Immature natural killer cell (primary cell): ENCODE results near the gene EIF4H. TPM values are rescaled to one million over a fixed set of nuclear protein-coding genes. Genes with fewer than 3 reads are reported as not detected.

Experiments
- DNase-seq, 3 donors: peaks; one replicate each; pipeline ENCODE4 v3.0.0; 2022; ENCODE audit warnings: mixed read lengths in 1 of 3
- H3K27ac Mint-ChIP-seq, 6 donors: one replicate each; pipeline ENCODE4 v1.8.0; 2020; ENCODE audit warnings: mixed read lengths in 6 of 6, mild to moderate bottlenecking in 5 of 6, inconsistent platforms in 4 of 6, moderate library complexity in 3 of 6
- H3K27me3 Mint-ChIP-seq, 3 donors: one replicate each; pipeline ENCODE4 v1.8.0; 2020 to 2021; ENCODE audit warnings: low read depth in 3 of 3, mild to moderate bottlenecking in 3 of 3, mixed read lengths in 3 of 3, moderate library complexity in 3 of 3, inconsistent platforms in 1 of 3
- H3K36me3 Mint-ChIP-seq, 3 donors: one replicate each; pipeline ENCODE4 v1.8.0; 2020; ENCODE audit warnings: mixed read lengths in 3 of 3, inconsistent platforms in 2 of 3, mild to moderate bottlenecking in 2 of 3
- H3K4me1 Mint-ChIP-seq, 2 donors: one replicate each; pipeline ENCODE4 v1.8.0; 2020; ENCODE audit warnings: inconsistent platforms in 2 of 2, mild to moderate bottlenecking in 2 of 2, mixed read lengths in 2 of 2, moderate library complexity in 1 of 2
- H3K4me3 Mint-ChIP-seq, 5 donors: one replicate each; pipeline ENCODE4 v1.8.0; 2020; ENCODE audit warnings: mild to moderate bottlenecking in 5 of 5, mixed read lengths in 5 of 5, inconsistent platforms in 3 of 5, moderate library complexity in 3 of 5
- H3K9me3 Mint-ChIP-seq, 6 donors: one replicate each; pipeline ENCODE4 v1.8.0; 2020; ENCODE audit warnings: mild to moderate bottlenecking in 6 of 6, mixed read lengths in 6 of 6, inconsistent platforms in 4 of 6, moderate library complexity in 3 of 6
- polyA plus RNA-seq, 3 donors: library from polyadenylated mRNA; unstranded; fragments of 300-500 nt; fragmentation: Illumina TruSeq; gene quantifications; one replicate each; pipeline ENCODE4 v1.2.3, GENCODE V29; 2021

The EIF4H gene
- polyA plus RNA-seq, 3 donors from 2014 or later, result 177 to 278 (median 246) TPM

DNA sequence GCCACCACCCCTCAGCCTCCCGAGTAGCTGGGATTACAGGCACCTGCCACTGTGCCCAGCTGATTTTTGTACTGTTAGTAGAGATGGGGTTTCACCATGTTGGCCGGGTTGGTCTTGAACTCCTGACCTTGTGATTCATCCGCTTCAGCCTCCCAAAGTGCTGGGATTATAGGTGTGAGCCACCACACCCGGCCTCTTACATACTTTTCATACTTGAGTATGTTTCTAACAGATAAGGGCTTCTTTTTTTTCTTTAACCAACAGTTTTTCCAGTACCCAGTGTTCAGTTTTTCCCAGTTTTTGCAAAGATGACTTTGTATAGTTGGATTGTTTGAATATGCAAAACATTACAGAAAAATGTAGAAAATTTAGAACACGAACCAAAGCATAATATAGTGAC is 7.7 kb downstream of the EIF4H start:
- H3K36me3 Mint-ChIP-seq, result peaks cover 0 to 5% (median 0%) of the 10 kb centered on the region in 3 donors
- DNase-seq, result no peak
- H3K27me3 Mint-ChIP-seq, result peaks cover 2 to 7% (median 7%) of the 10 kb centered on the region in 3 donors
- H3K9me3 Mint-ChIP-seq, result no peaks in the 10 kb centered on the region
- peaks cover 86 to 100% of the 10 kb centered on the region in 2 donors for H3K4me1 Mint-ChIP-seq
- peak overlapping the region in 1 of 5 donors; percentile 13 for H3K4me3 Mint-ChIP-seq
- H3K27ac Mint-ChIP-seq, result peak overlapping the region in 1 of 6 donors; percentile 45

GRCh38 chr7:74182453-74183090 is 8.4 kb downstream of the EIF4H start:
- H3K27me3 Mint-ChIP-seq, result peaks cover 4 to 7% (median 7%) of the 10 kb centered on the region in 3 donors
- DNase-seq, result no peak
- peak overlapping the region; percentile 19 to 71 (median 53) for H3K27ac Mint-ChIP-seq
- no peaks in the 10 kb centered on the region for H3K9me3 Mint-ChIP-seq
- peak overlapping the region in 3 of 5 donors; percentile 42 to 58 (median 48) for H3K4me3 Mint-ChIP-seq
- peaks cover 0 to 8% (median 3%) of the 10 kb centered on the region in 3 donors for H3K36me3 Mint-ChIP-seq
- peaks cover 89 to 100% of the 10 kb centered on the region in 2 donors for H3K4me1 Mint-ChIP-seq

GRCh38 chr7:74183142-74183541 is 9.0 kb downstream of the EIF4H start:
- Mint-ChIP-seq H3K4me3 (peak overlapping the region in 2 of 5 donors; percentile 15 to 48), H3K27ac (peak overlapping the region in 5 of 6 donors; percentile 50 to 81 (median 71)), H3K9me3 (no peaks in the 10 kb centered on the region), H3K36me3 (peaks cover 0 to 14% (median 8%) of the 10 kb centered on the region in 3 donors), H3K27me3 (peaks cover 2 to 7% (median 7%) of the 10 kb centered on the region in 3 donors), H3K4me1 (peaks cover 89 to 100% of the 10 kb centered on the region in 2 donors)
- no peak for DNase-seq

GRCh38 chr7:74183653-74184450 is 9.7 kb downstream of the EIF4H start:
- Mint-ChIP-seq H3K27ac (peak overlapping the region; percentile 50 to 82 (median 76)), H3K36me3 (peaks cover 0 to 19% (median 9%) of the 10 kb centered on the region in 3 donors), H3K4me1 (peaks cover 87 to 100% of the 10 kb centered on the region in 2 donors), H3K4me3 (peak overlapping the region; percentile 2 to 65 (median 15)), H3K27me3 (peaks cover 2 to 9% (median 7%) of the 10 kb centered on the region in 3 donors), H3K9me3 (no peaks in the 10 kb centered on the region)
- DNase-seq, result peak in 1 of 3 donors; percentile 15

- DNase-seq, result no peak
- peaks cover 80 to 97% of the 10 kb centered on the region in 2 donors for H3K4me1 Mint-ChIP-seq
- peaks cover 2 to 8% (median 7%) of the 10 kb centered on the region in 3 donors for H3K27me3 Mint-ChIP-seq
- H3K27ac Mint-ChIP-seq, result peak overlapping the region in 3 of 6 donors; percentile 41 to 71 (median 61)
- peak overlapping the region in 2 of 5 donors; percentile 26 to 53 for H3K4me3 Mint-ChIP-seq
- H3K36me3 Mint-ChIP-seq, result peaks cover 0 to 28% (median 14%) of the 10 kb centered on the region in 3 donors
- no peaks in the 10 kb centered on the region for H3K9me3 Mint-ChIP-seq
These were observed 10.9 kb downstream of the EIF4H start for GRCh38 chr7:74185016-74185415.

- H3K27me3 Mint-ChIP-seq, result peaks cover 2 to 8% (median 7%) of the 10 kb centered on the region in 3 donors
- H3K4me1 Mint-ChIP-seq, result peaks cover 75 to 91% of the 10 kb centered on the region in 2 donors
- H3K9me3 Mint-ChIP-seq, result no peaks in the 10 kb centered on the region
- DNase-seq, result no peak
- H3K36me3 Mint-ChIP-seq, result peaks cover 0 to 34% (median 14%) of the 10 kb centered on the region in 3 donors
- H3K27ac Mint-ChIP-seq, result peak overlapping the region; percentile 23 to 78 (median 65)
- peak overlapping the region; percentile 21 to 69 (median 54) for H3K4me3 Mint-ChIP-seq
These were observed 11.5 kb downstream of the EIF4H start for GRCh38 chr7:74185636-74186035.

GRCh38 chr7:74187915-74188675 is 13.9 kb downstream of the EIF4H start:
- Mint-ChIP-seq H3K27me3 (peaks cover 2 to 8% (median 7%) of the 10 kb centered on the region in 3 donors), H3K27ac (peak overlapping the region in 5 of 6 donors; percentile 44 to 71 (median 62)), H3K9me3 (no peaks in the 10 kb centered on the region), H3K36me3 (peaks cover 6 to 47% (median 18%) of the 10 kb centered on the region in 3 donors), H3K4me3 (no peak overlapping the region), H3K4me1 (peaks cover 52 to 70% of the 10 kb centered on the region in 2 donors)
- no peak for DNase-seq

GRCh38 chr7:74190259-74190658 is 16.1 kb downstream of the EIF4H start:
- Mint-ChIP-seq H3K4me1 (peaks cover 46 to 70% of the 10 kb centered on the region in 2 donors), H3K27me3 (peaks cover 6 to 18% (median 10%) of the 10 kb centered on the region in 3 donors), H3K27ac (no peak overlapping the region), H3K9me3 (no peaks in the 10 kb centered on the region), H3K4me3 (no peak overlapping the region), H3K36me3 (peaks cover 6 to 51% (median 18%) of the 10 kb centered on the region in 3 donors)
- DNase-seq, result no peak

- Mint-ChIP-seq H3K27me3 (peaks cover 6 to 18% (median 12%) of the 10 kb centered on the region in 3 donors), H3K9me3 (no peaks in the 10 kb centered on the region), H3K36me3 (peaks cover 6 to 51% (median 18%) of the 10 kb centered on the region in 3 donors), H3K4me1 (peaks cover 46 to 70% of the 10 kb centered on the region in 2 donors), H3K27ac (no peak overlapping the region), H3K4me3 (no peak overlapping the region)
- DNase-seq, result no peak
These were observed 17.1 kb downstream of the EIF4H start for GRCh38 chr7:74191231-74191630.

DNA sequence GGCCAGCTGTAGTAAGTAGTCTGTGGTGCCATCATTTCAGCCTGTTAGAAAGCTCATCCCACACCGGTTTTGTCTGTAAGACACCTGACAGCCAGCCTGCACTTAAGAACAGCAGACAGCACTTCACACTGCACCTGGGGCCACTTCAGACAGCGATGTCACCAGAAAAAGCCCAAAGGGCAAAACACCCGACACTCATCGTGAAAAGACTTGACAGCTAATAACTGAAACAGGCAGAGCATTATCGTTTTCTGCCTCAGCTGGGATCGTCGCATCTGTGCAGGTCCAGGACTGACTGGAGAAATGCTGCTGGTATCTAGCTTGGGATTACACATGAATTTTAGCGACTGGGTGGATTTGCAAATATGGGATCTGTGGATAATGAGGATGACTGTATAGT is 18.9 kb downstream of the EIF4H start:
- DNase-seq, result no peak
- H3K36me3 Mint-ChIP-seq, result peaks cover 6 to 49% (median 16%) of the 10 kb centered on the region in 3 donors
- peak overlapping the region in 5 of 6 donors; percentile 6 to 90 (median 42) for H3K27ac Mint-ChIP-seq
- no peak overlapping the region for H3K4me3 Mint-ChIP-seq
- H3K27me3 Mint-ChIP-seq, result peaks cover 3 to 17% (median 16%) of the 10 kb centered on the region in 3 donors
- no peaks in the 10 kb centered on the region for H3K9me3 Mint-ChIP-seq
- H3K4me1 Mint-ChIP-seq, result peaks cover 41 to 68% of the 10 kb centered on the region in 2 donors

DNA sequence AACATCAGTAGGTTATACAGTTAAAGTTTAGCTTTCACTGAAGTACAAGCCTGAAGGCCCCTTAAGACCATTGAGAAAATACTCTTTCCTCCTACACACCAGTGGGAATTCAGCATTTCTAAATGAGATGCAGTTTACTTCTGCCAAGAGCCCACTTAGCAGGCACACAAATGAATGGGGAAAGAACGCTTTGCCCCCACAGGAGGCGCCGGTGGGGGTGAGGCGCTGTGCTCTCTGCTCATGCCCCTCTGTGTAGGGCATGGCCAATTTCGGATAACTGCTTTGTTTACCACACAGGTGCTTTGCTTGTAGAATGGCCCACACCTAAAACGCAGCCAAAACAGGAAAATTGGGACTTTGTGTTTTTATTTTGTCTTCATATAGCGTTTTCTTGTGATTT is 19.8 kb downstream of the EIF4H start:
- Mint-ChIP-seq H3K9me3 (no peaks in the 10 kb centered on the region), H3K4me3 (no peak overlapping the region), H3K36me3 (peaks cover 6 to 40% (median 13%) of the 10 kb centered on the region in 3 donors)

DNA sequence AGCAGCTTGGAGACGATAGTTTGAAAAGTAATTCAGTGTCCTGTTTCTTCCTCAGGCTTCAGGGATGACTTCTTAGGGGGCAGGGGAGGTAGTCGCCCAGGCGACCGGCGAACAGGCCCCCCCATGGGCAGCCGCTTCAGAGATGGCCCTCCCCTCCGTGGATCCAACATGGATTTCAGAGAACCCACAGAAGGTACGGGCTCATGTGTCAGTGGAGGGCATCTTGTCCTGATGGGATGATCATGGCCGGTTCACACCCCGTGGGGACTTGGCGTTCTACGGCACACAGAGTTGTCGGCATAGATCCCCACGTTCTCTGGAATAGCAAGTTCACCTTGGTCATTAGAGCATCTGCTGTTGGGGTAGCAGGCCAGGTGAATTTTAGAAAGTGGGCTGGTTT is 20.5 kb downstream of the EIF4H start:
- Mint-ChIP-seq H3K4me1 (peaks cover 37 to 58% of the 10 kb centered on the region in 2 donors), H3K36me3 (peaks cover 6 to 33% (median 9%) of the 10 kb centered on the region in 3 donors), H3K27me3 (peaks cover 3 to 17% (median 13%) of the 10 kb centered on the region in 3 donors), H3K27ac (peak overlapping the region; percentile 88 to 97 (median 92)), H3K4me3 (peak overlapping the region; percentile 51 to 76 (median 68)), H3K9me3 (no peaks in the 10 kb centered on the region)
- no peak for DNase-seq

More for the DNA sequence above, 19.8 kb downstream of the EIF4H start:
- H3K27me3 Mint-ChIP-seq, result peaks cover 3 to 17% (median 13%) of the 10 kb centered on the region in 3 donors
- peaks cover 37 to 61% of the 10 kb centered on the region in 2 donors for H3K4me1 Mint-ChIP-seq
- peak overlapping the region; percentile 39 to 94 (median 78) for H3K27ac Mint-ChIP-seq
- DNase-seq, result no peak
